Osteocyte (in vitro differentiated cells): ENCODE results near the gene NFIA. TPM values are rescaled to one million over a fixed set of nuclear protein-coding genes. Genes with fewer than 3 reads are reported as not detected.
"Not testable (repeated sequence)": the region's sequence is repeated elsewhere in the genome, so short reads cannot be mapped to it uniquely, and the experiment has no call there.

Source experiments
- DNase-seq: peaks from one replicate; pipeline ENCODE4 v3.0.0; 2021; ENCODE audit warnings: mixed read lengths; ENCODE audit not compliant: unreplicated experiment; ENCODE audit errors: extremely low spot score
- H3K27ac Mint-ChIP-seq: one replicate; pipeline ENCODE4 v1.8.0; 2021; ENCODE audit warnings: mild to moderate bottlenecking, mixed read lengths; ENCODE audit not compliant: unreplicated experiment
- H3K27me3 Mint-ChIP-seq: one replicate; pipeline ENCODE4 v1.8.0; 2021; ENCODE audit warnings: mixed read lengths; ENCODE audit not compliant: unreplicated experiment
- H3K36me3 Mint-ChIP-seq: one replicate; pipeline ENCODE4 v1.8.0; 2021; ENCODE audit warnings: mixed read lengths; ENCODE audit not compliant: unreplicated experiment
- H3K4me1 Mint-ChIP-seq: one replicate; pipeline ENCODE4 v1.8.0; 2021; ENCODE audit warnings: mixed read lengths; ENCODE audit not compliant: unreplicated experiment
- H3K4me3 Mint-ChIP-seq: one replicate; pipeline ENCODE4 v1.8.0; 2021; ENCODE audit warnings: mild to moderate bottlenecking, moderate library complexity, mixed read lengths; ENCODE audit not compliant: unreplicated experiment
- H3K9me3 Mint-ChIP-seq: one replicate; pipeline ENCODE4 v1.8.0; 2021; ENCODE audit warnings: mixed read lengths; ENCODE audit not compliant: unreplicated experiment
- total RNA-seq: library from RNA; stranded (reverse); gene quantifications from 2 replicates; pipeline ENCODE4 v1.2.1, GENCODE V29; 2021
- TF ChIP-seq, protein P1 (sequence below): fragments of 200-600 bp; sonication (generic); IDR thresholded peaks from 2 replicates; pipeline ENCODE4 v1.5.0; 2021; ENCODE audit warnings: antibody characterized with exemption, mild to moderate bottlenecking, moderate library complexity

The NFIA gene
- total RNA-seq, 1 donor from 2014 or later: 46.7 TPM

DNA sequence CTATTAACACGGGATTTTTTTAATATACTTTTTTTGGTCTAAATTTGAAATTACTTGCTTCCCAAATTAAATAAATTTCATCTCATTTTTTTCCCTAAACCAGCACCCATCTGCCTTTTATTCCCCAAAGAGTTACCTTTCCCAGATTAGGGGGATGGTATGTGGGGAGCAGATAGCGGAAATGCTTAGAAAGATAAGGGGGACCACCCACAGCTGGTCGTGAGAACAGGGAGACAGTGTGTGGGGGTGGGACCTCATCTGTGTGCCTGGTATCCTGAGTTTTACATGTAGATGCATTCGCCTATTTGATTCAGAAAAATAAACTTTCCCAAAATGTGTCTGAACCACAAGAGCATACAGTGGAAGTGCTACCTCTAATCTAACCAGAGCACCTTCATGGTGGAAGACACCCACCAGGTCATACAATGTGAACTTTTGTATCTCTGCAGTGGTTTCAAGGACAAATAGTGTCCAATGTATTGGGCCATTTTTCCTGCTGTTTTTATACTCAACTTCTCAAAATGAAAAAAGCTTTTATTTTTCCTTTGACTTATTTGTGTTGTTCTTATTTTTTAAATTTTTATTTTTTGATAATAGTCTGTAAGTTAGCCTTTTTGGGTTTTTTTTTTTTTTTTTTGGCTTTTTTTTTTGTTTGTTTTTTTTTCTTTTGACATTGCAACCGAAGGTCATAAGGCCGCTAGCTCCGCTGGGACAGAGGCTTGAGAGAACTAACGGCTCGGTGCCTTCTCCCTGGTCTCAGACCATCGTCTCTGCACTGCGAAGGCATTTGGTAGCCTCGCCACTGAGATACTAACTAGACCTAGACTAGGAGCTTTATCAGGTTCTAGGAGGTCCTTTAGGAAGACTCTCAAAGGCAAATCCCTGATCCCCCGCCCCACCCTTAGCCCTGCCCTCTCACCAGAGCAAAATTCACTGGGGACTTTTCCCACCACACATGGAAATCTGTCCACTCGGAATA, 379.3 kb downstream of the NFIA start:
- Mint-ChIP-seq H3K36me3 (peaks cover 5% of the 10 kb centered on the region), H3K4me1 (peaks cover 3% of the 10 kb centered on the region)
- no peak for DNase-seq

DNA sequence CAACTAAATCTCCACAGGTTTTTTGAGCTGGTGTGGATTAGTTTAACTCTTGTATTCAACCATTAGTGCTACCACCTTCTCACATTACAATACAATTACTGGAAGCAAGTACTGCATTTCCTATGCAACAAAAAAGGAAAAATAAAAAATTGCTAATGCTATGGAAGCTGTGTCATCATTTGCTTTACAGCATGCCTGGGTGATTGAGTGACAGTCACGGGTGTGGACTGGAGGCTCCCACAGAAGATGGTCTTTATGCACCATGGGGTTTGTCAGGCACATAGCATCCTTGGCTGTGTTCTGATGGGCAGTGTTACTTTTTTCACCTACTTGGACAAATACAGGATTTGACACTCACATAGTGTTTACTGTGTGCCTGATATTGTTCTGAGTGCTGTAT, 380.3 kb downstream of the NFIA start:
- Mint-ChIP-seq H3K4me3 (no peak overlapping the region), H3K27ac (no peak overlapping the region), H3K27me3 (no peaks in the 10 kb centered on the region), H3K36me3 (no peaks in the 10 kb centered on the region), H3K9me3 (no peaks in the 10 kb centered on the region), H3K4me1 (peaks cover under 1% of the 10 kb centered on the region)
- TF ChIP-seq, protein P1, sequence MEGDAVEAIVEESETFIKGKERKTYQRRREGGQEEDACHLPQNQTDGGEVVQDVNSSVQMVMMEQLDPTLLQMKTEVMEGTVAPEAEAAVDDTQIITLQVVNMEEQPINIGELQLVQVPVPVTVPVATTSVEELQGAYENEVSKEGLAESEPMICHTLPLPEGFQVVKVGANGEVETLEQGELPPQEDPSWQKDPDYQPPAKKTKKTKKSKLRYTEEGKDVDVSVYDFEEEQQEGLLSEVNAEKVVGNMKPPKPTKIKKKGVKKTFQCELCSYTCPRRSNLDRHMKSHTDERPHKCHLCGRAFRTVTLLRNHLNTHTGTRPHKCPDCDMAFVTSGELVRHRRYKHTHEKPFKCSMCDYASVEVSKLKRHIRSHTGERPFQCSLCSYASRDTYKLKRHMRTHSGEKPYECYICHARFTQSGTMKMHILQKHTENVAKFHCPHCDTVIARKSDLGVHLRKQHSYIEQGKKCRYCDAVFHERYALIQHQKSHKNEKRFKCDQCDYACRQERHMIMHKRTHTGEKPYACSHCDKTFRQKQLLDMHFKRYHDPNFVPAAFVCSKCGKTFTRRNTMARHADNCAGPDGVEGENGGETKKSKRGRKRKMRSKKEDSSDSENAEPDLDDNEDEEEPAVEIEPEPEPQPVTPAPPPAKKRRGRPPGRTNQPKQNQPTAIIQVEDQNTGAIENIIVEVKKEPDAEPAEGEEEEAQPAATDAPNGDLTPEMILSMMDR: no peak
- no peak for DNase-seq

More for the DNA sequence above, 379.3 kb downstream of the NFIA start:
- TF ChIP-seq, protein P1: no peak
- H3K27me3 Mint-ChIP-seq: no peaks in the 10 kb centered on the region
- H3K27ac Mint-ChIP-seq: no peak overlapping the region
- H3K9me3 Mint-ChIP-seq: no peaks in the 10 kb centered on the region
- no peak overlapping the region for H3K4me3 Mint-ChIP-seq

DNA sequence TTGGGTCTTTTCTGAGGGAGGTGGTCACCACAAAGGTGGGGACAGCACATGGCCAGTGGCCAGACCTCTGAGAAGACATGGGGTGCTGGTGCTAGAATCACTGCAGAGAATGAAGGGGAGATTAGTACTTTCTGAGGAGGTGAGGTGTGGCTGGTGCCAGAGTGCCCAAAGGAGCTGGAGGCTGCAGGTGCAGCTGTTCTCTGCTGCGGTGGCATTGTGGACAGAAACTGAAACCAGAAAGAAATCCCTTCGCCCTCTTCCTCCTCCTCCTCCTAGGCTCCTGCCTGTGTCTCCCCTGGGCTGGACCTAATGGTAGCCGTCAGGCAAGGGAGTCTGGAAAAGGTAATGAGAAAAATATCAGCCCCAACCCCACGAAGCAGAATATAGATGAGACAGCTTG, 380.9 kb downstream of the NFIA start:
- TF ChIP-seq, protein P1: no peak
- H3K27me3 Mint-ChIP-seq: no peaks in the 10 kb centered on the region
- no peak for DNase-seq
- no peak overlapping the region for H3K4me3 Mint-ChIP-seq
- H3K36me3 Mint-ChIP-seq: no peaks in the 10 kb centered on the region
- H3K4me1 Mint-ChIP-seq: no peaks in the 10 kb centered on the region
- no peak overlapping the region for H3K27ac Mint-ChIP-seq
- no peaks in the 10 kb centered on the region for H3K9me3 Mint-ChIP-seq

GRCh38 chr1:61467836-61468235, 385.5 kb downstream of the NFIA start:
- H3K27ac Mint-ChIP-seq, DNase-seq, H3K9me3 Mint-ChIP-seq, H3K27me3 Mint-ChIP-seq, H3K36me3 Mint-ChIP-seq, H3K4me3 Mint-ChIP-seq, H3K4me1 Mint-ChIP-seq: not testable (repeated sequence)

GRCh38 chr1:61469365-61469764, 387.0 kb downstream of the NFIA start:
- Mint-ChIP-seq H3K4me1 (no peaks in the 10 kb centered on the region), H3K4me3 (no peak overlapping the region), H3K36me3 (no peaks in the 10 kb centered on the region), H3K27ac (no peak overlapping the region), H3K27me3 (no peaks in the 10 kb centered on the region), H3K9me3 (no peaks in the 10 kb centered on the region)
- TF ChIP-seq, protein P1: no peak
- no peak for DNase-seq
